ENCODE data around the gene ECHS1.
"Not testable (repeated sequence)": the region's sequence is repeated elsewhere in the genome, so short reads cannot be mapped to it uniquely, and the experiment has no call there.

The ECHS1 gene

DNA sequence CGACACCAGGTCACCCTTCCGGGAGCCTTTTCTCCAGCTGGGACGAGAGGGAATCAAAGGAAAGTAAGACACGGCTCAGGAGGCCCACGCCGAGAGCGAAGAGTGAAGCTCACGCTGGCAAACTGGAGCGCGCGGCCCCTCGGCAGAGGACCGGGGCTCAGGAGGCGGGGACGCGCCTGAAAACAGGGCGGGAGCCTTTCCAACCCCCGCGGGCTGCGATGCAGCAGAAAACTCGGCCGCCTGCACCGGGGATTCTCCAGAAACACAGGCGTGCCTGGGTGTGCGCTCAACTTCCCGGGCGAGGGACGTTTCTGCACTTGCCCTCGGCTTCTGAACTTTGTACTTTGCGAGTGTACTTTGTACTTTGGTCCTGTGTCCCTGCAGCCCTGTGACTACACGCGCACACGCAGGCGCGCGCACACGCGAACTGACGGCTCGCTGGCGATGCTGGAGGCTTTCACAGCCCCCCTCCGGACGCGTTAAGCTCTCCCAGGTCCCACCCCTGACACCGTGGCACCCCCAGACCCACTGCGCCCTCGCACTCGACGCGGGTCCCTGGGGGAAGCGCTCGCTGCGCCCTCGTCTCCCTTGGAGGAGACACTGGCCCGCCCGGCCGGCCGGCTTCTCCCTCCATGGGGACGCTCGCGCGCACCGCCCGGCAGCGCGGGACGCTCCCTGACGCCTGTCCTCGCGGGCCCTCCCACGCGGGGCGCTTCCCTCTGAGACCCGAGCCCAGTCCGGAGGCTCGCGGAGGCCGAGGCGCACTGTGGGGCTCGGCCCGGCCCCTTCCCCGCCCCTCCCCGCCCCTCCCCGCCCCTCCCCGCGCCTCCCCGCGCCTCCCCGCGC is 5.3 kb upstream of the ECHS1 start:
- peak; percentile 60 for DNase-seq (ENCODE audit: low read depth)

DNA sequence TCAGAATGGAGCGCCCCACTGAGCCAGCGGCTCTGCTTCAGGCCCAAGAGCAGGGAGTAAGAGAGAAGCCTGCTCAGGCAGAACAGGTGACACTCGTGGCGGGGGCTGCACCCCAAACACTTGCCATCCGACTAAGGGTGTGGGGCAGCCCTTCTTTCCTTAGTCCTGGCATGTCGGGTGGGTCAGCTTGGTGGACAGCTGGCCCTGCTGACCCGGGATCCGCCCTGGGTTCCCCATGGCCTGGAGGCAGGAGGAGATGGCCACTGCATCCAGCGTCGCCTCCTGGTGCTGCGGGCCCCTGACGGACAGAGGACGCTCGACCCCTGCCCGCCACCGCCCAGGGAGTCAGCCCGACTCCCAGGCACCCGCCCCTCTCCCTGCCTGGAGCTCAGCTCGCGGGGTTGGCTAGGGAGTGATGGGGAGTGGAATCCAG is 4.7 kb upstream of the ECHS1 start:
- DNase-seq (ENCODE audit: low read depth): no peak

DNA sequence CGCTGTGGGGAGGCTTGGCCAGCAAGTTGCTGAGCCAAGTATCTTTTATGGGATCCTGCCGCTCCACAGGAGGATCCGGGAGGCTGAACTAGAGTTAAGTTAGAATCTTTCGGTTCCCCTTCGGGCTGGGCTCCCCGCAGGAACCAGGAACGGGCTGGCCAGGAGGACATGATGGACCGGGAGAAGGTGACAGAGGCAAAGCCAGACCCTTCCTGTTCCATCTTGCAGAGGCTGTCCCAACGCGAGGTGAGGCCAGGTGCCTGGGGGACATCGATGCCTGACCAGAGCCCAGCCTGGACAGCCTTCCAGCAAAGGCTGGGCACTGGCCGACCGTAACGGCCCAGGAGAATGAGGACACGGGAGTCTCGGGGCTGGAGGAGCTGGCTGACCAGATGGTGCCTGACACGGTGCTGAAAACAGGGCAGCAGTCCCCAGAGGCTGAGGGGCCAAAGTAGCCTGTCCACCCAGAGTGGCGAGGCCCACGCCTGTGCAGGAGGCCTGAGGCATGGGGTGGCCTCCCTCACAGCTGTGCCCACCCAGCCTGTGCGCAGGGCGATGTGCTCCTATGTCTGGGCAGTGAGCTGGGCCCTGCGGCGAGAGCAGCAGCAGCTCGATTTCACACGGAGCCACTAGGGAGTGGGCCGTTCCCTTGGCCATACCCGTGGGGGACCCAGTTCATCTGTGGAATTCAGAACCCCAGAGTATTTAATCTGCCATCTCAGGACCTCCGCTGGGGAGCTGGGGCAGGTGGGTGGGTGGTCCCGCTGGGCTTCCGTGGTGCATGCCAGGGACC is 4.1 kb upstream of the ECHS1 start:
- no peak for DNase-seq (ENCODE audit: low read depth)

DNA sequence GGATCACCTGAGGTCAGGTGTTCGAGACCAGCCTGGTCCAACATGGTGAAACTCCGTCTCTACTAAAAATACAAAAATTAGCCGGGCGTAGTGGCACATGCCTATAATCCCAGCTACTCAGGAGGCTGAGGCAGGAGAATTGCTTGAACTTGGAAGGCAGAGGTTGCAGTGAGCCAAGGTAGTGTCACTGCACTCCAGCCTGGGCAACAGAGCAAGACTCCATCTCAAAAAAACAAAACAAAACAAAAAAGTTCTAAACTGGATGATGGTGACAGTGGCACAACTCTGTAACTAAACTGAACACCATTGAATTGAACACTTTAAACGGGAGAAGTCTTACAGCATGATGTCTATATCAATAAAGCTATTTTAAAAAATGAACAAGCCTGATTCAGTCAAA is 3.0 kb upstream of the ECHS1 start:
- not testable (repeated sequence) for DNase-seq (ENCODE audit: low read depth)

DNA sequence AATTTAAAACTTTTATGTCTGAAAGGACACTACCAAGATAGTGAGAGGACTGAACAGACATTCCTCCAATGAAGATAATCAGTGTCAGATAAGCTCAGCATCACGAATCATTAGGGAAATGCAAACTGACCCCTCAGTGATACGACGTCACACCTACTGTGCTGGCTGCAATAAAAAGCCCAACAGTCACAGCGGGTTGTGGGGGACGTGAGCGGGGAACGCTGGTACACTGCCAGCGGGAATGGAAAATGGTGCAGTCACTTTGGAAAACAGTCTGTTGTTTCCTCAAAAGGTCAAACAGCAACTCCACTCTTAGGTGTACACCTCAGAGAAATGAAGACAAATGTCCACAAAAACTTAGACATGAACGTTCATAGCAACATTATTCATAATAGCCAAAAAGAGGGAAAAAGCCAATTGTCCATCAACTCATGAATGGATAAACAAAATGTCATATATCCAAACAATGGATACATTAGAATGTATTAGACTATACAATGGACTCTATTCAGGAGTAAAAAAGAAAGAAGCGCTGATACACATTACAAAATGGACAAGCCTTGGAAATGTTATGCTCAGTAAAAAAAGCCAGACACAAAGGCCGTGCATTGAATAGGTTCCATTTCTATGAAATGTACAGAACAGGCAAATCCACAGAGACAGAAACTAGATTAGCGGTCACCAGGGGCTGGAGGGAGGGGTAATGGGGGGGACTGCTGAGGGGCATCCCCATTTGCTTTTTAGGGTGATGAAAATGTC is 2.4 kb upstream of the ECHS1 start:
- no peak for DNase-seq (ENCODE audit: low read depth)

DNA sequence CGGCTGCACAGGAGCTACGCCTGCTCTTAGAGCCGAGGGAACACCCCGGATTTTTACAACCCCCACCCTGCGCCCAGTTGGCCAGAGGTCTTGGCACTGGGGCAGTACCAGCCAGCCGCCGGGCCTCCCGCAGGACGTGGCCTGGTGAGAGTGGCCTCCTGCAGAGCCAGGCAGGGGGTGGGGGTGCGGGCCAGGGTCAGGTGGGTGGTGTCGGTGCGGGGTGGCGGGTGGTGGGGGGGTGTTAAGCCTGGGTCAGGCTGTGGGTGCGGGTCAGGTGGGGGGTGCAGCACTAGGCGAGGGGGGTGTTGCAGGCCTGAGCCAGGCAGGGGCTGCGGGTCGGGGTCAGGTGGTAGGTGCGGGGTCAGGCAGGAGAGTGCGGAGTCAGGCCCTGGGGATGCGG is 647 bp downstream of the ECHS1 start:
- no peak for DNase-seq (ENCODE audit: low read depth)

DNA sequence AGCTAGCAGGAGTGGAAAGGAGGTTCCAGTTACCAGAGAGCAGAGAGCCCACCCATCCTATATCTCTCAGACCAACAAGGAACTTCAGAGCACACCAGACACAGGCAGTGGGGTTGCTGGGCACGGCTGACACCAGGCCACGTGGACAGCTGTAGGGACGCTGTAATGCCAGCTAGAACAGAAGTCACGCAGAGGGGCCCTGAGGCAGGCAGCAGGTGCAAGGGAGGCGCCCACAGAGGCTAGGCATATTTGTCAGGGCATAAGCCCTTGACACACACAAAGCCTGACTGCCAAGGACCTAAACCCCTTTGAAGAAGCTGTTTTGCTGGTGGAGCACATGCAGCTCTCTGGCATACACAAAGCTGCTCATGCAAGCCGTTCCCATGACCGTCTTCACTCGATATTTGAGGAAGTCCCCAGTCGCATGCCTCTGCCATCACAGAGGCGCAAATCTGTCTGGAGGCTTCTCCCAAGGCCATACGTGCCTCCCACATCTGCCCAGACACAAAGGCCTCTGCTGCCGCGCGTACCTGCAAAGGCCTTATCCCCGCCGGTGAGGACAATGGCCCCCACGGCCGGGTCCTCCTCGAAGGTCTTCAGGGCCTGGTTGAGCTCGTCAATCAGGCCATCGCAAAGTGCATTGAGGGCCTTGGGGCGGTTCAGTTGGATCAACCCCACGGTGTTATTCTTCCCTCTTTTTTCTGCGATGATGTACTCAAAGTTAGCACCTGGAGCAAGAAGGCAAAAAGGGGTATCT is 2.9 kb downstream of the ECHS1 start:
- DNase-seq (ENCODE audit: low read depth): no peak

DNA sequence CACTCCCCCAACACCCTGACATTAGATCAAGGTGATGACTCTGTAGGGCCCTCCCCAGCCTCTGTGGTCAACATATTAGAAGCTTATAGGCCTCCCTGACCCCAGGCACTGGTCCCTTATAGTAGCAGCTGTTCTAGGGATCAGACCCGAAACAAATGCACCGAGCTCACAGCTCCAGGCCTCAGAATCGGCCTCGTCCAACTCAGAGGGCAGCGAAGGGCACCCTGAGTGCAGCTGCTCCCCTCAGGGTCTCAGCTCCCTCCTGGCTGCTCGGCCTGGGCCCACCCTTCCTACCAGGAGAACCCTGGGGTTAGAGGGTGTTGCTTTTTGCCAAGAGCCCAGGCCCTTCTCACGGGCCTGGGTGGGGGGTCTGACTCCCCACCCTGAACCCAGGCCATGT is 5.0 kb downstream of the ECHS1 start:
- no peak for DNase-seq (ENCODE audit: low read depth)

DNA sequence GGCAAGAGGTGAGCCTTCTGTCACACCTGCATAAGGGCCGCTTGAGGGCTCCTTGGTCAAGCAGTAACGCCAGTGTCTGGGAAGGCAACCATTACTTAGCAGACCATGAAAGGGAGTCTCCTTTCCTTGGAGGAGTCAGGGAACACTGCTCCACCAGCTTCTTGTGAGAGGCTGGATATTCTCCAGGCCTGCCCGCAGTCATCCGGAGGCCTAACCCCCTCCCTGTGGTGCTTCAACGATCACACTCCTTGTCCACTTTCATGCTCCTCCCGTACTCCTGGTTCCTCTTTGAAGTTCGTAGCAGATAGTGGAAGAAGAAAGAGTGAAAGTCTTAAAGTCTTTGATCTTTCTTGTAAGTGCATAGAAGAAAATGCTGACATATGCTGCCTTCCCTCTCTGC is 5.7 kb downstream of the ECHS1 start:
- DNase-seq (ENCODE audit: low read depth): not testable (repeated sequence)

DNA sequence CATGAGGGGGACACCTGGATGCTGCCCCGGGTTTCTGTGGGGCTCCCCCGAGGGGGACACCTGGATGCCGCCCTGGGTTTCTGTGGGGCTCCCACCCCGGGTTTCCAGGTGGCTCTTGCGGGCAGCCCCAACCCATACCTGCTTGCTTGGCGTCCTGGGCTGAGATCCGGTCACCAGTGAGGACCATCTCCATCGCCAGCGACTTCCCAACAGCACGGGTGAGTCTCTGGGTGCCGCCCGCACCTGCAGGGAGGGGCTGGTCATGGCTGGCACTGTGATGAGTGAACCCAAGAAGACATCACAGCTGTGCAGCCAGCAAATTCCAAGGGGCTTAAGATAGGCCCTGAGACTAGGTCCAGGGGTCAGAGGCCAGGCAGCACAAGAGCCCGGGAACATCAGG is 6.4 kb downstream of the ECHS1 start:
- no peak for DNase-seq (ENCODE audit: low read depth)

DNA sequence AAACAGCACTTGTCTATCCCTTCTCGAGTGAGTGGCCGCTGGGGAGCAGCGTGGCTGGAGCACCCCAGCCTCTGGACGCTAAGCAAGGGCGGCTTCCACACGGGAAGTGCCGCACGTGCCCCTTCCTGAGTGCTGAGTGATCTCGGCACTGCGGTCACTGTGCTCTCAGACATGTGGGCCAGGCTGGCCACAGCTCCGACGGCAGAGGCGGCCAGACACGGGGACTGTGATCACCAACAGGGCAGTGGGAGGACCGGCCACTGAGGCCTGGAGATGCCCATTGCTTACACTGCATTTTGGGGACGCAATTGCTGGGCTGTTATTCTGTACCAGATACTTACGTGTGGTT is 7.0 kb downstream of the ECHS1 start:
- DNase-seq (ENCODE audit: low read depth): no peak

DNA sequence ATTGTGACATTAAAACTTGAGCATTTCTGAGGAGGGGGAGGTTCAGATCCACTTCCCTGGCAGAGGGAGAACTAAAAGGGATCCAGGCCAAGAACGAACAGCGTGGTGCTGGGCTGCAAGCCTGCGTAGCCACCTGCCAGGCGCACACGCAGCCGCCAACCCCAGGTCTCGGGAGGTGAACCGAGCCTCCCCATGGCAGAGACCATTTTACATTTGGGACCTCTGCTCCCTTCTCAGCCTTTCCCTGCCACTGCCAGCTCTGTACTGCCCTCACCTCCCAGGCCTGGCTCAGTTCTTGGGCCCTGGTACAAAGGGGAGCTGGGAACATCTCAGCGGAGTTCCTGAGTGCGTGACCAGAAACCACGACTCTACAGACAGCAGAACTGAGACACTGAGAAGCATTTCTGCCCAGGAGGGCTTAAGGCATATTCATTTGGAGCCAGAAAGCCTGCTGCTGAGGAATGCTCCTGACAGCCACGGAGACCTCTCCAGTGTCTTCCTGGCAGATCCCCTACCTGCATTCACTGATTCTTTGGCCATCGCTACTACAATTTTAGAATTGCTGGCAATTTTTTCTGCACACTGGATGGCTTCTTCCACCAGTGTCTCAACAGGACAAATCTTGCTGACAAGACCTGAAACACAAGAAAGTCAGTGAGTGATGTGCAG is 7.6 kb downstream of the ECHS1 start:
- no peak for DNase-seq (ENCODE audit: low read depth)

DNA sequence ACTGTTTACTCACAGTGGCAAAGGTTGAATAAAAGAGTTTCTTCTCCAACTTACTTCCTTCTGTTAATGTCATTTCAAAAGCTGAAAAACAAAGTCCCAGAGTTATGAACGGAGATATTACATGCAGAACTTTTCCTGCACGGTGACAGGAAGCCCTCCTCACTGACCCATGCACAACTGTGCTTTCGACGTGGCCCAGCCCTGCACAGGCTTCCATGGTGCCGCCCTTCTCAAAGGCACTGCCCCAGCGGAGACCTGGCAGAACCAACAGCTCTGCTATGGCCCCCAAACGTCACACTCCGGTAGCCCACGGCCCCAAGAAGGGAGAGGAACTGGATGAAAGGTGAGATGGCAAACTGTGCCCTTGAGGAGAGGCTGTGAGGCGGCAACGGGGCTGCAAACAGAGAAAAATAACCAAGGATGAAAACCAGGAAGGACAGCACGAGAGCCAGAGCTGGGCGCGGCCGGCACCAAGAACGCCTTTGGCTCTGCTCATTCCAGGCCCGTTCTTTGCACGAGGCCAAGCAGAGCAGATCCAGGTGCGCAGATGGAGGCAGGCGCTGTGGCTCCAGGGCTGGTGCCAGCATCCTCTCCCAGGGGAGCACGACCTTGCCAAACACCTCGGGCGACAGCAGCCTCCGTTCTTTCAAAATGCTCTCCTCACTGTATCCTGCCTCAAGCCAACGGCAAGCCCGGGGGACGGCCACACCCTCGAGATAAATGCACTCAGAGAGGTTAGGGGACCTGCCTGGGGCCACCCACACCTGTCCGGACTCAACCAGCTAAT is 8.3 kb downstream of the ECHS1 start:
- DNase-seq (ENCODE audit: low read depth): no peak

DNA sequence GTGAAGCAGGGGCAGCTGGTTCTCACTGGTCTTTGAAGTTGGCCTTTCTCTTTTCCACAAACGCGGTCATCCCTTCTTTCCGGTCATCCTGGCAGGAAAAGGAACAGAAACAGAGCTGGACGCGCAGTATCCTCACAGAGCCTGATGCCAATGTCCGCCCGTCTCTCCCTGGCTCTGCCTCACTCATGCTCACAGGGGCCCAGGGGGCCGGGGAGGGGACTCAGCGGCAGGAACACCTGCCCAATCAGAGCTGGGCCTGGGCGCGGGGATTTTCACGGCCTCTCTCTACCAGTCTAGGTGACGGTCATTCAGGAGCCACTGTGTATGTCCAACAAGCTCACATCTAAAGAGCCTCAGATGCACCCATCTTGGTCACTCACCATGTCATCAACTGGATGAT is 10.3 kb downstream of the ECHS1 start:
- DNase-seq (ENCODE audit: low read depth): no peak

DNA sequence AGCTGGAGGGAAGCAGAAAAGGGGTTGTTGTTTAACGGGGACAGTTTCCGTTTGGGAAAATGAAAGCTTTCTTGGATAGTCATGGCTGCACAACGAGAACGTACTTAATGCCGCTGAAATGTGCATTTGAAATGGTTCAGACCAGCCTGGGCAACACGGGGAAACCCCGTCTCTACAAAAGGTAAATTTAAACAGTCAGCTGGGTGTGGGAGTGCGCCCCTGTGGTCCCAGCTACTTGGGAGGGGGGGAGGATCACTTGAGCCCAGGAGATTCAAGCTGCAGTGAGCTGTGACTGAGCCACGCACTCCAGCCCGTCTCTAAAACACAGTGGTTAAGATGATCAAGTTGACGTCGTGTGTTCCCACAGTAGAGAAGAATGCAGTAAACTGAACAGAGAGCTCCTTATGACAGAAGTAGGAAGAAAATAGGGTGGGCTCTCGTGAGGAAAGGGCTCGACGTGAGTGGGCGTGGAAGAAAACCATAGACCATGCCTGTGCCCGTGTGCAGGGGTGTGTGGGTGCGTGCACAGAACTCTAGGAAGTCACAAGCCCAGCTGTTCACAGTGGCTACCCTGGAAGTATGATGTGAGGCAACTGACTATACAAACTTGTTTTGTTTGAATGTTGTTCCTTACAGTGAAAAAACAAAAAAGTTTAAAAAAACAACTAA is 11.2 kb downstream of the ECHS1 start:
- no peak for DNase-seq (ENCODE audit: low read depth)

DNA sequence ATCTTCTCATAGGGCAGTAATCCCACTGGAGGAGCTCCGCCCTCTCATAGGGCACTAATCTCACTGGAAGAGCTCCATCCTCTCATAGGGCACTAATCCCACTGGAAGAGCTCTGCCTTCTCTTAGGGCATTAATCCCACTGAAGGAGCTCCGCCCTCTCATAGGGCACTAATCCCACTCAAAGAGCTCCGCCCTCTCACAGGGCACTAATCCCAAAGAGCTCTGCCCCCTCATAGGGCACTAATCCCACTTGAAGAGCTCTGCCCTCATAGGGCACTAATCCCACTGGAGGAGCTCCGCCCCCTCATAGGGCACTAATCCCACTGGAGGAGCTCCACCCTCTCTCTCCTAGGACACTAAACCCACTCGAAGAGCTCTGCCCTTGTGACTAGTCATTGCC is 11.9 kb downstream of the ECHS1 start:
- DNase-seq (ENCODE audit: low read depth): no peak

DNA sequence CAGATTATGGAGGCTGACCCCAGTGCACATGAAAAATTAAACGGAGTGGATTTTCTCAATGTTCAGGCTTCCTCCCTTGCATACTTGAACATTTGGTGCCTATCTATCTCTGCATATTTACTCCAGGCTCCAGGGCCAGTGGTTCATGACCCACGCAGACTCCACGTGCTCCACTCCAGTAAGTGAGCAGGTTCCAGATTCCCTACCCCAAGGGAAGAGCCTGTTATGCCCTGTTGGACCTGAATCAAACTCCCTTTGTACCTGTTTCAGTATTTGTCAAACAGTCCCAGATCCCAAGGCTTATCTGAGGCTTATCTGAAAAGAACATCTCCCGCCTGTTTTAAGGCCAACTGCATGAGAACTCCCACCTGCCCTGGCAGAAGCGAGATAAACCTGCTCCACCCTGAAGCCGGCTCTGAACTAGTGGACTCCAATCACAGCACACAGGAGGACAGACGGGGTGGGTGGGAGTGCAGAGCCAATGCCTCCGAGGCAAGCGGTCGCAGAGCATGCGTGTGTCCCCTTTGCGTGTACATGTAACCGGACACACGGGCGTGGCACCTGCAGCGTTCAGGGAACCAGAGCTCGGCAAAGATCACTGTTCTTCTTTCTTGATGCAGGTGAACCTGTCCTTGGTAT is 13.1 kb downstream of the ECHS1 start:
- no peak for DNase-seq (ENCODE audit: low read depth)

DNA sequence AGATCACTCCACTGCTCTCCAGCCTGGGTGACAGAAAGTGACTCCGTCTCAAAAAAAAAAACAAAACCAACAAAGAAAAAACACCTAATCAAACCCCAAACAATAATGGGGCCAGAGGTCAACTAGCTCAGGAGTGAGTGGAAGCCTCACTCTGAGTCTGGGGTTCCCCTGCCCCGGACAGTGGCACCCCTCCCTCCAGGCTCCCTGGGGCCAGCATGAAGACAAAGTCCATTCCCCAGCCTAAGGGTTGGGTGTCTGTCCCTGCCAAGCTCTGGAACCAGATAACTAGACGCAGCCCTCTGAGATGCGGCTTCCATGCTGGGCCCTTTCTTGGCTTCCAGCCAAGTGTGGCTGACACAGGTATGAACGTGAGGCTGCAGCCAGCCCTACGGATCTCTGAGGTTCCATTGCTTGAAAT is 13.6 kb downstream of the ECHS1 start:
- DNase-seq (ENCODE audit: low read depth): no peak

DNA sequence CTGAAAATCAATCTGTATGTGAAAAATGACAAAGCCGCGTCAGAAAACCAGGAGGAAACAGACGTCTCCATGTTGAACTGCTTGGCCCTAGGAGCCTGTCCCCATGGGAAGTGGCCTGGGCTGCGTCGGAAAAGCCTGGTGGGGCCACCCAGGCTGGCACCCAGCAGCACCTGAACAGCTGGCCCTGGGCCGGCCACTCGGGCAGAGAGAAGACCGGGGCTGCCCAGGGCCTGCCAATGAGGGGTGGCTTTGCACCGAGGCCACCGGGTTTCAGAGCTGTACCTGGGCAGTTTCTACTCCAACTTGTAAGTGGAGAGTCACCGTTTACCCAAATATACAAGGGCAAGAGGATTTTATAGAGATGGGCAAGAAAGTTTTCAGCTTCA is 14.2 kb downstream of the ECHS1 start:
- DNase-seq (ENCODE audit: low read depth): no peak

All from ELR (cell line).